B cell (primary cell): Measurements from ENCODE around the gene PCSK1.

Experiments used
- EZH2 ChIP-seq: IDR thresholded peaks from 2 replicates; pipeline ENCODE4 v1.6.1; 2012; ENCODE audit warnings: borderline replicate concordance, low read depth, mild to moderate bottlenecking, moderate library complexity, low read length; ENCODE audit not compliant: insufficient read depth, poor library complexity, severe bottlenecking
- TF ChIP-seq, protein P1 (sequence below): fragments of 200-600 bp; IDR thresholded peaks from one replicate; pipeline ENCODE4 v1.8.0; 2022; ENCODE audit warnings: antibody characterized with exemption, mild to moderate bottlenecking

DNA sequence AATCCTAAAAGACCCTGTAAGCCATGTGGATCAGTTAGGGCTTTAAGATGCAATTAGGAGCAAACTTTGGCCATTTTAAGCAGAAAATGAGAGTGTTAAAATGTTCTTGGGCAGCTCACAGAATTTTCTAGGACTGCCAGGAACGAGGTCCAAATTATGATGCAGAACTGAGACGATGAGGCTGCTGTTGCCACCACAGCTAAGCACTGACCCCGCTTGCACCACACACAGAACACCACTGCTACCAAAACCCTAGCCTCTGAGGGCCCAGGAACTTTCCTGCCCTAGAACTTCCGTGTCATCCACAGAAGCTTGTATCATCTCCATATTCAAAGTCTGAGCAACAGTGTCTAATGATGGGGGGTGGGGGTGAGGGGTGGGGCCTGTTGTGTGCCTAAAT lies 41.0 kb upstream of the PCSK1 start:
- TF ChIP-seq EZH2, result no peak
- TF ChIP-seq, protein P1, sequence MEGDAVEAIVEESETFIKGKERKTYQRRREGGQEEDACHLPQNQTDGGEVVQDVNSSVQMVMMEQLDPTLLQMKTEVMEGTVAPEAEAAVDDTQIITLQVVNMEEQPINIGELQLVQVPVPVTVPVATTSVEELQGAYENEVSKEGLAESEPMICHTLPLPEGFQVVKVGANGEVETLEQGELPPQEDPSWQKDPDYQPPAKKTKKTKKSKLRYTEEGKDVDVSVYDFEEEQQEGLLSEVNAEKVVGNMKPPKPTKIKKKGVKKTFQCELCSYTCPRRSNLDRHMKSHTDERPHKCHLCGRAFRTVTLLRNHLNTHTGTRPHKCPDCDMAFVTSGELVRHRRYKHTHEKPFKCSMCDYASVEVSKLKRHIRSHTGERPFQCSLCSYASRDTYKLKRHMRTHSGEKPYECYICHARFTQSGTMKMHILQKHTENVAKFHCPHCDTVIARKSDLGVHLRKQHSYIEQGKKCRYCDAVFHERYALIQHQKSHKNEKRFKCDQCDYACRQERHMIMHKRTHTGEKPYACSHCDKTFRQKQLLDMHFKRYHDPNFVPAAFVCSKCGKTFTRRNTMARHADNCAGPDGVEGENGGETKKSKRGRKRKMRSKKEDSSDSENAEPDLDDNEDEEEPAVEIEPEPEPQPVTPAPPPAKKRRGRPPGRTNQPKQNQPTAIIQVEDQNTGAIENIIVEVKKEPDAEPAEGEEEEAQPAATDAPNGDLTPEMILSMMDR, result no peak
